ENCODE data around the gene RBP5. TPM values are rescaled to one million over a fixed set of nuclear protein-coding genes. Genes with fewer than 3 reads are reported as not detected.

The RBP5 gene
- total RNA-seq, 1 experiment from 2014 or later = 2.7 TPM

DNA sequence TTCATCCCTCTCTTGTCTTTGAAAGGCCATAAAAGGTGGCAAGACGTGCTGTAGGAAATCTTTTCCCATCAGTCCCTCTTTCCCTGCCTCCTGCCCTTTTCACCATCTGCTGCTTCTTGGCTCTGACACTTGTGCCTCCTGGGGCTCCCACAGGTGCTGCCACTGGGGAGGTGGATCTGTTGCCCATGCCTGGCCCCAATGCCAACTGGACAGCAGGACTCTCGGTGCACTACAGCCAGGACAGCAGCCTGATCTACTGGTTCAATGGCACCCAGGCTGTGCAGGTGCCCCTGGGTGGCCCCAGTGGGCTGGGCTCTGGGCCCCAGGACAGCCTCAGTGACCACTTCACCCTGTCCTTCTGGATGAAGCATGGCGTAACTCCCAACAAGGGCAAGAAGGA, 8.0 kb upstream of the RBP5 start:
- H3K23ac ChIP-seq (ENCODE audit: insufficient read length, low read depth, low read length) = no peak overlapping the region
- H2BK20ac ChIP-seq (ENCODE audit: low read depth, low read length, poor library complexity, severe bottlenecking) = no peak overlapping the region
- H2BK120ac ChIP-seq (ENCODE audit: low read depth, low read length, poor library complexity, severe bottlenecking) = no peak overlapping the region
- H3K4me1 Mint-ChIP-seq = peaks cover 4 to 10% of the 10 kb centered on the region in 2 experiments
- H3T11ph ChIP-seq (ENCODE audit: low read length) = no peak overlapping the region
- H3K79me2 ChIP-seq (ENCODE audit: insufficient read depth, low read length) = no peaks in the 10 kb centered on the region
- H3K36me3 Mint-ChIP-seq (ENCODE audit: insufficient read depth in 1 of 3, low read depth in 3 of 3) = peaks cover 16 to 57% (median 33%) of the 10 kb centered on the region in 3 experiments
- H3K27ac ChIP-seq (ENCODE audit: insufficient read length, low read depth, low read length) = no peak overlapping the region
- TF ChIP-seq CTCF (conservative IDR thresholded peaks at IDR 0.05) = no peak
- no peak overlapping the region for H3K4ac ChIP-seq (ENCODE audit: low read depth, low read length)
- no peak overlapping the region for H2AK5ac ChIP-seq (ENCODE audit: insufficient read length, low read length)
- no peak overlapping the region for H3K9ac ChIP-seq (ENCODE audit: extremely low read depth, insufficient read length, low read length)
- no peak overlapping the region for H2AFZ ChIP-seq (ENCODE audit: low read length)
- no peak for DNase-seq
- no peak overlapping the region for H3K4me3 Mint-ChIP-seq
- H3K9me3 ChIP-seq (ENCODE audit: control insufficient read depth, low read depth, low read length) = no peaks in the 10 kb centered on the region
- H4K8ac ChIP-seq (replicated peaks; ENCODE audit: insufficient read length, low read depth, low read length) = no peak overlapping the region
- H2BK5ac ChIP-seq (ENCODE audit: insufficient read length, low read length) = no peak overlapping the region
- no peaks in the 10 kb centered on the region for H3K79me1 ChIP-seq (ENCODE audit: insufficient read depth, low read depth, low read length, poor library complexity, severe bottlenecking)
- no peaks in the 10 kb centered on the region for H4K20me1 ChIP-seq (ENCODE audit: control insufficient read depth, insufficient read depth, insufficient read length)
- H3K14ac ChIP-seq (ENCODE audit: insufficient read depth, low read length) = no peak overlapping the region
- no CpG with 5 or more reads among the region's 3 CpGs for WGBS (ENCODE audit: extremely low coverage, insufficient read length, low lambda C conversion rate)
- peaks cover 1% of the 10 kb centered on the region; the same call in 1 of the 2 replicates for H3K4me1 ChIP-seq (ENCODE audit: insufficient read depth, low read length)
- H3K27me3 Mint-ChIP-seq (ENCODE audit: low read depth) = no peaks in the 10 kb centered on the region
- H2BK15ac ChIP-seq (ENCODE audit: low read depth, low read length) = no peak overlapping the region
- no peak overlapping the region for H3K4me2 ChIP-seq (ENCODE audit: insufficient read depth, insufficient read length, low read length)
- no peak overlapping the region for H3K27ac Mint-ChIP-seq
- no peak overlapping the region for H3K18ac ChIP-seq (ENCODE audit: insufficient read length, low read depth, low read length)
- no peak overlapping the region for H4K91ac ChIP-seq (ENCODE audit: insufficient read length, low read depth, low read length)
- H3K27me3 ChIP-seq (ENCODE audit: insufficient read depth, low read length) = no peaks in the 10 kb centered on the region; the same call in 1 of the 2 replicates
- no peak overlapping the region for H3K56ac ChIP-seq (ENCODE audit: insufficient read length, low read depth, low read length)
- no peaks in the 10 kb centered on the region for H3K23me2 ChIP-seq (ENCODE audit: insufficient read length, low read depth, low read length, poor library complexity, severe bottlenecking)
- H2BK12ac ChIP-seq (ENCODE audit: insufficient read length, low read depth, low read length) = no peak overlapping the region
- no peaks in the 10 kb centered on the region for H3K9me3 Mint-ChIP-seq
- no peak overlapping the region for H4K5ac ChIP-seq (ENCODE audit: insufficient read length, low read depth, low read length)
